ENCODE results near the gene SRGAP3.

SRGAP3 gene

DNA sequence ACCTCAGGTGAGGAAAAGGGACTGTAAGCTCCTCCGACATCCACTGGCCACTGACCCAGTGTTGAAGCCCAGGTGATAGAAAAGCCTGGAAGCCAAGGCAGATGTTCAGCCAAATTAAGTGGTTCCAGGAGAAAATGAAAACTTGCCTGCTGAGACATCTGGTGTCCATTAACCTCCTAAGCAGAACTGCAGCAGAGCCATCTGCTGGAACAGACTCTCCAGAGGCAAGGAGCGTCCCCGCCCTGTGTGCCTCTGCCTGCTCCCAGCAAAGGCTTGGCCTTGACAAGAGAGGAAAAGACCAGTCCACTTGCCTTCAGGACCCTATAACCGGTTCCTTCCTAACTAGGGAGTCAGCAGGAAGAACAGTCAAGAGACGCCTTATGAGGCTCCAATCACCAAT, 48.2 kb downstream of the SRGAP3 start:
- no peak for DNase-seq (ENCODE audit: low read depth)

GRCh38 chr3:9199775-9200174, 49.7 kb downstream of the SRGAP3 start:
- no peak for DNase-seq (ENCODE audit: low read depth)

- DNase-seq (ENCODE audit: low read depth) = no peak
These were observed 50.5 kb downstream of the SRGAP3 start for GRCh38 chr3:9198899-9199335.

- DNase-seq (ENCODE audit: low read depth) = no peak
These were observed 51.2 kb downstream of the SRGAP3 start for GRCh38 chr3:9198261-9198660.

DNA sequence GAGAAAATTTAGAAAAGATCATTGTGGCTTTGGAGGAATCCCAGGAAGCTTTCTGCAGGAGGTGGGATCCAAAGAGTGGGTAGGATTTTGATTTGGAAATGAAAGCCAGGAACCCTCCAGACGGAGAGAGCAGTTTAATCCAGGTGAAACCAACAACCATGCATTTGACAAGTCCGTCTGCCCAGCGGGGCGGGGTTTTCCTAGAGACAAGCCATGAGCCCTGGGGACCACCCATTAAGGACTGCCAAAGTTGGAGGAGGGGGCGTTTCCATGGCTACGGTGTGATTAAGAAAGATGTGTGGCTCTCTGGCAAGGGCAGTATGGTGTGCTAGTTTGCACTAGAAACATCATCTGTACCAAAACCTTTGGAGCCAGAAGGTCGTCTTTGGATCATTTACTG, 53.4 kb downstream of the SRGAP3 start:
- DNase-seq (ENCODE audit: low read depth) = no peak

DNA sequence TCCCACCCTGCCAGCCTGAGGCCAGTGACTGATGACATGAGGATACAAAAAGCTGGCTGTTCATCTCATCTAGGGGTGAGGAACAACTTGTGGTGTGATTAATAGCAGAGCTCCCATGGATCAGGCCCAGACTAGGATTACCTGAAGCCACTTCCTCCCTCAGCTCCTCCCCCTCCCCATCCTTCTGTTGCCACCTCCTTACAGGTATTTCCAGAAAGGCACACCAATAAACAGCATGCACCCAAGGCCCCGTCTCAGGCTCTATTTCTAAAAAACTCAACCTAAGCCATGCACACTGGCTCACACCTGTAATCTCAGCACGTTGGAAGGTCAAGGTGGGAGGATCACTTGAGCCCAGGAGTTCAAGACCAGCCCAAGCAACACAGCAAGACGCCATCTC, 54.1 kb downstream of the SRGAP3 start:
- no peak for DNase-seq (ENCODE audit: low read depth)

DNA sequence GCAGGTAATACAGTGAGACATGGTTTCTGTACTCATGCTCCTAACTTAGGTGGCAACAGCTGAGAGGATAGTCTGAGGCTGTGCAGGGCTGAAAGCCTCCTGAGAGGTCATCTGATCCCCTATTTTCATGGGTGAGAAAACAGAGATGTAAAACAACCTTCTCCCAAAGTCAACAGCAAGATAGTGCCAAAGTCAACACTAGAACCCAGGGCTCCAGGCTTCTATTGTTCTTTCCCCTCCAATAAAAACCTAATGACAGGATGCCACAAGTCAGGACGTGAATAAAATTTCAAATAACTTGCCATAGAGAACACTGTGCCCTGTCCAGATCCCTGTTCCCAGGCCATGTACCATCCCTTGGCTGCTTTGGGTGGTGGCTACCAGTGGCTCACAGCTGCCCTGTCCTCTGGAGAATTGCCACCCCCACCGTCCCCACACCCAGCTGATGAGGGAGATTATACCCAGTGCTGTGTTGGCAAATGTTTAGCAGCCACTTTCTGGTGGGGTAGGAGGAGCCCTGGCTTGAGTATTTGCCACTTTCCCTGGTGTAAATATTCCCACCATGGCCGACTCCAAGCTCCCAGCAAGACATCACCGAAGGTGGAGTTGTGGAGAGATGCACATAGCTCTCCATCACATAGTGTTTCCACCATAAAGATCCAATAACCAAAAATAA, 54.8 kb downstream of the SRGAP3 start:
- DNase-seq (ENCODE audit: low read depth) = no peak

DNA sequence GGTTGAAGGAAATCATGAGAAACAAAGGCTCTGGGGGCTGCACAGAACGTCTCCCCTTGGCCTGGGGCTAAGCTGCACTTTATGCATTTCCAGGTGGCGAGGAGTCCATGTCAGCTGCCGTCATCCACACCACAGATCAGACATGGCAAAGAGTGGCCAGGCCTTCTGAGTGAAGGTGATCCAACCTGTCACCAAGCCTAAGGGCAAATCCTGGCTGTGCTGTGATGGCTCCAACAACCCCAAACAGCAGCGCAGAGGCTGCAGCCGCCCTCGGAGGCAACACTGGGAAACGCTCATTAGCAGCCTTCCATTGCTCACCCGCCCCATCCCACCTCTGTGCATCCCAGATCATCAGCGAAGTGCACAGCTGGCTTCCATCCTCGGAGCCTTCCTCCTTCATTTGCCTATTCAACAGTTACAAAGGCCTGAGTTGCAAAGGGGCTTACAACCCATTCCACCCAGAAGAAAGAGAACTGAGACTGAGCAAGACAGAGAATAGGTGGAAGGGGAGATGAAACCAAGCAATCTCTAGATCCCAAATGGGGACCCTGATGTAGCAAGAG, 55.7 kb downstream of the SRGAP3 start:
- no peak for DNase-seq (ENCODE audit: low read depth)

DNA sequence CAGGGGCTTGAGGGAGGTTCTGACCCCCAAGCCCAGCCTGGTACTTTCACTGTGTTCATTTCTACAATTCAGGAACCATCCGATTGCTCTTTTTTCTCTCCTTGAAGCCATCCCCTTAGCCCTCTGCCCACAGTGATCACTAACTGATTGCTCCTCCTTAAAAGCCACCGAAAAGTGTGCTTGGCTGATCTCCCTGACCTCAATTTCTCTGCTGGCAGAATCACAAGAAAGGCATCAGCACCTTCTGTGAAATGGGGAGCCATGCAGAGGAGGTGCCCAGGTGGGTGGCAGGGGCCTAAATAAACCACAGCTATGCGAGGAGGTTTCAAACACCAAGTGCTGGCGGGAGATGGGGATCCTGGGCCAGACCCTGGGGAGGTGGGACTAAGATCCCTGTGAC, 56.2 kb downstream of the SRGAP3 start:
- DNase-seq (ENCODE audit: low read depth) = no peak

DNA sequence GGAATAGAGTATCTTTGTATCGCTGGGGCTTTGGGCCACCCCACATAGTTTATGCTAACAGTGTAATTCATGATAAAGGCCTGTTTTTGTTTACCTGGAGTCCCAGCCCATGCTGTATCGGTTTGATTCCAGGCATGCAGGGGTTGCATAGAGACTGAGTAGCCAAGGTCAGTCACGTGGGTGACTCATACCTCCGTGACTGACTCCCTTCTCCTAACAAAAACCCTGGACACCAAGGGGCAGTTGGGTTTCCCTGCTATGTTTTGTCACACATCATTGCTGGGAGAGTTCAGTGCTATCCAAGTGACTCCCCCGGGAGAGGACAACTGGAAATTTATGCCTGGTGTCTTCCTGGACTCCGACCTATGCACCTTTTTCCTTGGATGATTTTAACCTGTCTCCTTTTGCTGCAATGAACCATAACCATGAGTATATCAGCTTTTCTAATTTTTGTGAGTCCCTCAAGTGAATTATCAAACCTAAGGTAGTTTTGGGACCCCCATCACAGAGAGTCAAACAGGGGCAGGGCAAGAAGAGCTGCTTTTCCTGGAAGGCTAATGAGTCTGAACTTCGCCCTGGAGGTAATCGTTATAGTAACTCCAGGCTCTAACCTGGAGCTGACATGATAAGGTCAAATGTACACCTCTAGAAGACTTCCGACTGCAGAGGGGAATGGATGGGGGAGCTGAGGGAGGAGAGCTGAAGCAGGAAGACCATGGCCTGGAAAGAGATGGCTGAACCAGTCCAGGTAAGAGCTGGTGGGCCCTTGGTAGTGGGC, 57.0 kb downstream of the SRGAP3 start:
- DNase-seq (ENCODE audit: low read depth) = no peak

DNA sequence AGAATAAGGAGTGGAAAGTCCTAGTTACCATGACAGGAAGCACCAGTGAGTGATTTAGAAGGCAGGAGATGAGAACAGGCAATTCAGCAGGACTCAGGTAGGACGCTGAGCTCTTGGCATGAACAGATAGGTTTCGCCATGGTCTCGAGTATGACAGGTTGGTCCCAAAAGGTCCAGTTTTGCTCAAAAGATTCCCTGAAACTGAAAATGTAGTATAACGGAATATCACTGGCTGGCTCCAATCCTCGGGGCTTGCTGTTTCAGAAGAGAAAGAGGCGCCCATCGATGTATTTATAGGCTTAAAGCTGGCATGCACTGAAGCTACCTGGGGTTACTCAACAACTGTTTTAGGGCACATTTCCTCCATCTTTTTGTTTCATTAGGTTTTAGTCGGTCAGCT, 59.2 kb downstream of the SRGAP3 start:
- DNase-seq (ENCODE audit: low read depth) = no peak

- DNase-seq (ENCODE audit: low read depth) = no peak
These were observed 60.9 kb downstream of the SRGAP3 start for GRCh38 chr3:9188583-9188982.

GRCh38 chr3:9185701-9186100, 63.7 kb downstream of the SRGAP3 start:
- no peak for DNase-seq (ENCODE audit: low read depth)

GRCh38 chr3:9185046-9185445, 64.4 kb downstream of the SRGAP3 start:
- DNase-seq (ENCODE audit: low read depth) = no peak

- DNase-seq (ENCODE audit: low read depth) = no peak
These were observed 65.0 kb downstream of the SRGAP3 start for GRCh38 chr3:9184461-9184835.

DNA sequence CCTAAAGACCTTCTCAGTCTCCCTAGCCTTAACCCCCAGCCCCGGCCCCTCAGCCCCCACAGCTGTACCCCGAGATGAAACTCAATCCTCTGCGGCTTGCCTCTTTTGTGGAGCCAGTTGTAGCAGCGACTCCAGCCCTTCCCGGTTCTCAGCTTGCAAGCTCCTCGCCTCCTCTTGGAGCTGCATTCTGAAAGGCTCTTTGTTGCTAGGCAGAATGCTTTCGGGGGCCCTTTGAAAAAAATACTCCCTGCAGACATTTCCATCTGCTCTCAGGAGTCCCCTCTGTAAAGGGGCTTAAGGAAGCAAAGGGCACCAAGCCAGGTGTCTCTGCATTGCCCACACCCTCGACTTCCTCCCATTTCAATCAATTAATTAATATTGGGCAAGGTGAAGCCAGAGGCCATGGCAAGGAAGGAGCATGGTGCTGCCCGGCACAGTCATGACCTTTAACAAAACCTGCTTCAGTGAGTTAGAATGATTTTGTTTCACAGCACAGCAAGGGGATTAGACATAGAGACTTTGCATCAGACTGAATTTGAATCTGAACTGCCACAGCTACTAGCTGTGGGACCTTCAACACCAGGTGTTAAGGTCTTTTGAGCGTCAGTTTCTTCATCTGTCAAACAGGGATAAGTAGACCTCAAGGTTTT, 65.5 kb downstream of the SRGAP3 start:
- no peak for DNase-seq (ENCODE audit: low read depth)

DNA sequence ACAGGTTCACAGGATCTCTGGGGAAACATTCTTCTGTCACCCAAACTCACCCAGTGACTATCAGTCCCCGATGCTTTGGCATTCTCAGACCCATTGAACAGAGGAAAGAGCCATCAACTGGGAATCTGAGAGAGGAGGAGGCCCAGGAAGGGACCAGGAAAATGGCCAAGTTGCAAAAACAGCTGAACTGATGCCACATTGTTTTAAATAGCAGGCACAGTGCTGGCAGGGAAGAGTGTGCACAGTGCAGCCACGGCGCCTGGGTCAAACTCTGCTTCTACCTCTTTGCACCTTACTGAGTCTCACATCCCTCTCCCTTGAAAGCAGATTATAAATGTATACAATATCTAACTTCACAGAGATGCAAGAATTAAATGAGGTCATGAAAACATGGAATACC, 66.4 kb downstream of the SRGAP3 start:
- DNase-seq (ENCODE audit: low read depth) = no peak

DNA sequence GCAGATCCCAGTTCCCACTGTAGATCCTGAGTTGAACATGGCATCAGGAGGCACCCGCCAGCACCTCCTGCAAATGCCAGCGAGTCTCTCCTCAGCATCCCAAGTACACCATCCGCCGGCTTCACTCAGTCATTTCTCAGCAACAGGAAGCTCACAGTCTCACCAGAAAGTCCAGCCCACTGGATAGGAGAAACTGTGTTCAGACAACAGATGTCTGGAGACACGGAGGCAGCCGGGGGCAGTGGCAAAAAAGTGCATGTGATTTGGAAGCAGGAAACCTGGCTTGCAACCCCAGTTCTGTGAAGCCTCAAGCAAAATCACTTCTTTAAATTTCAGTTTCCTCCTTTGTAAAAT, 68.7 kb downstream of the SRGAP3 start:
- no peak for DNase-seq (ENCODE audit: low read depth)

GRCh38 chr3:9179826-9180763, 69.4 kb downstream of the SRGAP3 start:
- DNase-seq (ENCODE audit: low read depth) = no peak

GRCh38 chr3:9178697-9179096, 70.7 kb downstream of the SRGAP3 start:
- DNase-seq (ENCODE audit: low read depth) = no peak

DNA sequence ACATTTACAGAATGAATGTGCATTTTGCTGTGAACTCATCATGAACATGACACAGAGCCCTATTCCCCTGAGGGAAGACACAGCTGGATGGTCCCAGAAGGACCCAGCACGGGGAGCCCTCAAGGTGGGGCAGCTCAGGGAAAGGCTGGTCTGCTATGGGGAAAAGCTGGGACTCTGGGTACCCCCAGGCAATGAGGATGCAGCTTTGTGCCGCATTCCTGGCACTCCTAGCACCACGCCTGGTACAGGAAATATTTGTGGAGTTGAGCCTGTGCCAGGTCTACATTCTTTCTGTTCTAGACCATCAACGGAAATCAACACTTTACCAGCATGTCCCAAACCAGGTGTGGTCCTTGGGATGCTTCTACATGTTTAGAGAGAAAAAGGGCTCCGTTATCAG, 74.0 kb downstream of the SRGAP3 start:
- no peak for DNase-seq (ENCODE audit: low read depth)

- DNase-seq (ENCODE audit: low read depth) = no peak
These were observed 76.0 kb downstream of the SRGAP3 start for GRCh38 chr3:9173445-9173844.
